Measurements from ENCODE around the gene BCKDHA.

Gene BCKDHA

GRCh38 chr19:41373993-41374392, 23.6 kb upstream of the BCKDHA start:
- Histone ChIP-seq H3K27me3 (ENCODE audit: insufficient read depth, low read length) (no peaks in the 10 kb centered on the region), H3K9ac (ENCODE audit: low read length) (no peak overlapping the region), H3K4me2 (ENCODE audit: low read length) (no peak overlapping the region), H3K79me2 (ENCODE audit: insufficient read depth, low read length) (no peaks in the 10 kb centered on the region), H3F3A (ENCODE audit: insufficient read depth, low read length) (no peaks in the 10 kb centered on the region), H3K9me2 (ENCODE audit: low read depth, low read length) (no peaks in the 10 kb centered on the region), H4K20me1 (ENCODE audit: insufficient read depth, low read length) (no peaks in the 10 kb centered on the region), H3K27ac (ENCODE audit: low read depth, low read length, poor library complexity, severe bottlenecking) (no peak overlapping the region), H3K9me3 (ENCODE audit: low read length) (no peaks in the 10 kb centered on the region), H3K36me3 (ENCODE audit: insufficient read depth, low read length) (no peaks in the 10 kb centered on the region; the same call in 1 of the 2 replicates), H2AFZ (ENCODE audit: low read length) (no peak overlapping the region), H3K4me1 (ENCODE audit: insufficient read depth, low read length, severe bottlenecking) (peaks cover 10% of the 10 kb centered on the region), H3K4me3 (ENCODE audit: low read depth, low read length, poor library complexity, severe bottlenecking) (no peak overlapping the region)
- TF ChIP-seq CTCF (IDR thresholded peaks at IDR 0.05; ENCODE audit: low read length) = no peak
- TF ChIP-seq EZH2 (IDR thresholded peaks at IDR 0.05; ENCODE audit: borderline replicate concordance, low read length) = no peak

GRCh38 chr19:41376241-41376997, 21.2 kb upstream of the BCKDHA start, which contains the start of gene TMEM91:
TMEM91 (plus strand) TSS chr19:41376533; CDS start chr19:41378310, 1,777 bp downstream.
- Histone ChIP-seq H3K4me2 (ENCODE audit: low read length) (peak within 1 kb of the TSS; percentile 54; the same call in 1 of the 2 replicates), H3K9ac (ENCODE audit: low read length) (no peak within 1 kb of the TSS; the same call in 1 of the 2 replicates), H3K27ac (ENCODE audit: low read depth, low read length, poor library complexity, severe bottlenecking) (no peak within 1 kb of the TSS), H3K9me2 (ENCODE audit: low read depth, low read length) (no peaks in the 10 kb centered on the region), H3K79me2 (ENCODE audit: insufficient read depth, low read length) (no peaks in the 10 kb centered on the region), H3K4me3 (ENCODE audit: low read depth, low read length, poor library complexity, severe bottlenecking) (peak within 1 kb of the TSS; percentile 43), H3K4me1 (ENCODE audit: insufficient read depth, low read length, severe bottlenecking) (peaks cover 10% of the 10 kb centered on the region), H3F3A (ENCODE audit: insufficient read depth, low read length) (no peaks in the 10 kb centered on the region), H3K36me3 (ENCODE audit: insufficient read depth, low read length) (no peaks in the 10 kb centered on the region; the same call in 1 of the 2 replicates), H2AFZ (ENCODE audit: low read length) (no peak within 1 kb of the TSS), H3K9me3 (ENCODE audit: low read length) (no peaks in the 10 kb centered on the region), H3K27me3 (ENCODE audit: insufficient read depth, low read length) (no peaks in the 10 kb centered on the region), H4K20me1 (ENCODE audit: insufficient read depth, low read length) (no peaks in the 10 kb centered on the region)
- TF ChIP-seq EZH2 (IDR thresholded peaks at IDR 0.05; ENCODE audit: borderline replicate concordance, low read length) (no peak), CTCF (IDR thresholded peaks at IDR 0.05; ENCODE audit: low read length) (no peak)

- no peaks in the 10 kb centered on the region for H3K9me3 ChIP-seq (ENCODE audit: low read length)
- H3K4me2 ChIP-seq (ENCODE audit: low read length) = peak overlapping the region; percentile 54; the same call in 1 of the 2 replicates
- no peaks in the 10 kb centered on the region for H3K9me2 ChIP-seq (ENCODE audit: low read depth, low read length)
- H4K20me1 ChIP-seq (ENCODE audit: insufficient read depth, low read length) = no peaks in the 10 kb centered on the region
- no peak overlapping the region for H2AFZ ChIP-seq (ENCODE audit: low read length)
- no peak overlapping the region; the same call in 1 of the 2 replicates for H3K9ac ChIP-seq (ENCODE audit: low read length)
- no peaks in the 10 kb centered on the region for H3F3A ChIP-seq (ENCODE audit: insufficient read depth, low read length)
- H3K79me2 ChIP-seq (ENCODE audit: insufficient read depth, low read length) = no peaks in the 10 kb centered on the region
- H3K36me3 ChIP-seq (ENCODE audit: insufficient read depth, low read length) = no peaks in the 10 kb centered on the region; the same call in 1 of the 2 replicates
- peaks cover 10% of the 10 kb centered on the region for H3K4me1 ChIP-seq (ENCODE audit: insufficient read depth, low read length, severe bottlenecking)
- TF ChIP-seq CTCF (IDR thresholded peaks at IDR 0.05; ENCODE audit: low read length) (no peak), EZH2 (IDR thresholded peaks at IDR 0.05; ENCODE audit: borderline replicate concordance, low read length) (no peak)
- H3K27me3 ChIP-seq (ENCODE audit: insufficient read depth, low read length) = no peaks in the 10 kb centered on the region
- peak overlapping the region; percentile 43 for H3K4me3 ChIP-seq (ENCODE audit: low read depth, low read length, poor library complexity, severe bottlenecking)
- H3K27ac ChIP-seq (ENCODE audit: low read depth, low read length, poor library complexity, severe bottlenecking) = no peak overlapping the region
These were observed 20.6 kb upstream of the BCKDHA start for GRCh38 chr19:41376998-41377365.
